Motor neuron (in vitro differentiated cells): ENCODE results near the gene LCN10. TPM values are rescaled to one million over a fixed set of nuclear protein-coding genes. Genes with fewer than 3 reads are reported as not detected.
A peak's percentile ranks its signal among the peaks of the same experiment; 100 is the strongest.
"Not testable (repeated sequence)": the region's sequence is repeated elsewhere in the genome, so short reads cannot be mapped to it uniquely, and the experiment has no call there.

Source experiments
- ATAC-seq, 8 experiments: fragments of 200-7000 bp; cut with Tn5 transposase; replicated peaks in 6 of 8; 2 replicates each; pipeline ENCODE4 v1.8.0; 2021; ENCODE audit warnings: mild to moderate bottlenecking in 8 of 8, moderate library complexity in 8 of 8
- H3K27ac ChIP-seq, 2 donors: fragments of 250-450 bp; sonication (Bioruptor Pico); 2 replicates each; pipeline ENCODE4 v1.9.0; 2021; ENCODE audit warnings: antibody characterized with exemption in 2 of 2, mild to moderate bottlenecking in 2 of 2, moderate library complexity in 1 of 2
- H3K4me1 ChIP-seq, 2 donors: fragments of 250-450 bp; sonication (Bioruptor Pico); replicated peaks in 1 of 2; 2 replicates each; pipeline ENCODE4 v1.6.1; 2021; ENCODE audit warnings: antibody characterized with exemption in 2 of 2, mild to moderate bottlenecking in 2 of 2, moderate library complexity in 1 of 2
- H3K4me3 ChIP-seq, 5 donors: fragments of 250-450 bp; sonication (Bioruptor Pico); 2 replicates each; pipeline ENCODE4 v1.9.0; 2021; ENCODE audit warnings: antibody characterized with exemption in 5 of 5, mild to moderate bottlenecking in 5 of 5, moderate library complexity in 4 of 5
- WGBS, 10 experiments: fragments of 450-650 bp; shearing (Covaris generic); methylation state at CpG; one replicate each; pipeline ENCODE4 v1.0.0; 2022; 5-methylcytosine and 5-hydroxymethylcytosine counted together
- in situ Hi-C, 9 experiments: fragments of 400-800 bp; cut with MboI; loops; one replicate each; pipeline ENCODE4 v1.15.0; 2021; ENCODE audit warnings: low sequenced_read_pairs in 9 of 9, low pct_unique_long_range_greater_than_20kb in 2 of 9; ENCODE audit not compliant: unreplicated experiment in 9 of 9
- total RNA-seq, 8 experiments: library from RNA; unstranded; fragments of 300-600 nt; gene quantifications; 2 replicates each; pipeline versions ENCODE4 v1.2.3 to v1.2.4, GENCODE V29; 2022

The LCN10 gene
- total RNA-seq, 8 experiments from 2014 or later: 0.05 to 1.7 (median 0.38) TPM

- H3K4me3 ChIP-seq, in situ Hi-C loops, H3K27ac ChIP-seq: not testable (repeated sequence)
- ATAC-seq: peak in 3 of 8 experiments; percentile 18 to 42 (median 18)
- 30 to 81% (median 68%) methylated on average over 2 to 5 of the region's 18 CpGs; no CpG with 5 or more reads in 3 of the 10 experiments for WGBS, 10 experiments
- peaks cover 9 to 22% of the 10 kb centered on the region in 2 donors for H3K4me1 ChIP-seq
Observed at GRCh38 chr9:136766410-136767120, 23.8 kb upstream of the LCN10 start.

GRCh38 chr9:136765745-136766409 is 23.1 kb upstream of the LCN10 start:
- H3K4me1 ChIP-seq: peaks cover 12 to 27% of the 10 kb centered on the region in 2 donors
- in situ Hi-C loops, H3K27ac ChIP-seq, H3K4me3 ChIP-seq, ATAC-seq: not testable (repeated sequence)
- WGBS, 10 experiments: 50 to 100% (median 78%) methylated on average over 1 to 10 of the region's 14 CpGs; no CpG with 5 or more reads in 1 of the 10 experiments

DNA sequence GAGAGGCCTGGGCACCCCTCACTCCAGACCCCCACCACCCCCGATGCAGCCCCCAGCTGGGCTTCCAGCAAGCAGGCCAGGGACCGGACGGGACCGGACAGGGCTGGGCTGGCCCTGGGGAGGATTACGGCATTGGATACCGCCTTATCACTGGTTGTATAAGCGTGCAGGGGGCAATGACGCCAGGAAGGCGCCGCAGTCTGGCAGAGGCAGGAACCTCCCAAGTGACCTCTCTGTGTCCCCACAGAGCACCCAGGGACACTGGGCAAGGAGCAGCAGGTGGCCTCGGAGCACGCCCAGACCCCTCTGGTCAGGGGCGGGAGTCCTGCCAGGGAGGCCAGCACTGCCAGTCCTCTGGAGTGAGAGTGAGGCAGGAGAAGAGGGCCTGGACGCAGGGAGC is 22.3 kb upstream of the LCN10 start:
- Histone ChIP-seq H3K4me3 (no peak overlapping the region), H3K4me1 (peaks cover 12 to 27% of the 10 kb centered on the region in 2 donors), H3K27ac (no peak overlapping the region)
- 27 to 80% methylated on average over 2 to 3 of the region's 14 CpGs; no CpG with 5 or more reads in 8 of the 10 experiments for WGBS, 10 experiments
- in situ Hi-C loops: no loop called here
- no peak for ATAC-seq

- no peak for ATAC-seq
- Histone ChIP-seq H3K27ac (peak within 1 kb of the TSS in 1 of 2 donors; percentile 34), H3K4me3 (no peak within 1 kb of the TSS), H3K4me1 (peaks cover 12 to 27% of the 10 kb centered on the region in 2 donors)
- in situ Hi-C loops: no loop called here
- WGBS, 10 experiments: 80% methylated on average over 3 of the region's 14 CpGs; no CpG with 5 or more reads in 9 of the 10 experiments
Observed at GRCh38 chr9:136764301-136764891, 21.7 kb upstream of the LCN10 start, which contains the start of gene LCN15. Gene LCN15 (minus strand): TSS chr9:136764518. CDS start chr9:136764488, 30 bp downstream.

GRCh38 chr9:136763649-136764035 is 20.9 kb upstream of the LCN10 start:
- in situ Hi-C loops: no loop called here
- H3K4me1 ChIP-seq: peaks cover 12 to 27% of the 10 kb centered on the region in 2 donors
- 70% methylated on average over 2 of the region's 14 CpGs; no CpG with 5 or more reads in 9 of the 10 experiments for WGBS, 10 experiments
- peak overlapping the region in 1 of 2 donors; percentile 34 for H3K27ac ChIP-seq
- no peak overlapping the region for H3K4me3 ChIP-seq
- no peak for ATAC-seq

DNA sequence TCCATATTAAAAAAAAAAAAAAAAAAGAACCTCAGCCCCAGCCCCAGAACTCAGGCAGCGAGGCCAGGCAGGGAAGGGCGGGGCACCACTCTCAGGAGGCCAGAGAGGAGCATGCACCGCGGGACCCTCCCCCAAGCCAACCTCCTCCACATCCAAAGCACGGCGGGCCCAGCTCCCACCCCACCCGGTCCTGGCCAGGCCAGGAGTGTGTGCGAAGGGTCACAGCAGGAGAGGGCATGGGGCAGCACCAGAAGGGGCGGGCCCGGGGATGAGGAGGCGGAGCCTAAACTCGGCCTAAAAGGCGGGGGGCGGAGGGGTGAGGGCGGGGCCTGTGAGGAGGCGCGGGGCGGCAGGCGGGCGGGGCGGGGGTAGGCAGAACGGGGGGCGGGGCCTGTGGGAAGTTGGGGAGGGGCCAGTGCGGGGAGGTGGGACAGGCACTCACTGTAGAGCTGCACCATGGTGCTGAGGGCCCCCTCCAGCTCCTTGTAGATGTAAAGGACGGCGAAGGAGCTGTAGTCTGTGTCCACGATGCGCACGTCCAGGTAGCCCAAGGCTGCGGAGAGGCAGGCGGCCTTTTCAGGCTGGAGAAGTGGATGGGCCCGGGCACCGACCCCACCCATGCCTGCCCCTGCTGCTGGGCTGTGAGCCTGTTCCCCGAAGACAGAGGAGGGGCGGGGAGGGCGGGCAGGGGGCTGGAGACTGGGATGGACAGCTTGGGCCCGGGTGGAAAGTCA is 20.3 kb upstream of the LCN10 start:
- peak; percentile 14 to 86 (median 70) for ATAC-seq
- in situ Hi-C loops: no loop called here
- H3K27ac ChIP-seq: peak overlapping the region in 1 of 2 donors; percentile 34
- H3K4me1 ChIP-seq: peaks cover 12 to 27% of the 10 kb centered on the region in 2 donors
- no peak overlapping the region for H3K4me3 ChIP-seq
- 0 to 60% (median 0%) methylated on average over 1 to 2 of the region's 37 CpGs; no CpG with 5 or more reads in 5 of the 10 experiments for whole genome bisulfite sequencing, 10 experiments

- ATAC-seq: no peak
- H3K4me1 ChIP-seq: peaks cover 12 to 27% of the 10 kb centered on the region in 2 donors
- no peak overlapping the region for H3K4me3 ChIP-seq
- in situ Hi-C loops: no loop called here
- peak overlapping the region in 1 of 2 donors; percentile 7 for H3K27ac ChIP-seq
- WGBS, 10 experiments: 0 to 100% (median 75%) methylated on average over 1 to 8 of the region's 17 CpGs; no CpG with 5 or more reads in 4 of the 10 experiments
Observed at GRCh38 chr9:136762221-136762691, 19.5 kb upstream of the LCN10 start.

DNA sequence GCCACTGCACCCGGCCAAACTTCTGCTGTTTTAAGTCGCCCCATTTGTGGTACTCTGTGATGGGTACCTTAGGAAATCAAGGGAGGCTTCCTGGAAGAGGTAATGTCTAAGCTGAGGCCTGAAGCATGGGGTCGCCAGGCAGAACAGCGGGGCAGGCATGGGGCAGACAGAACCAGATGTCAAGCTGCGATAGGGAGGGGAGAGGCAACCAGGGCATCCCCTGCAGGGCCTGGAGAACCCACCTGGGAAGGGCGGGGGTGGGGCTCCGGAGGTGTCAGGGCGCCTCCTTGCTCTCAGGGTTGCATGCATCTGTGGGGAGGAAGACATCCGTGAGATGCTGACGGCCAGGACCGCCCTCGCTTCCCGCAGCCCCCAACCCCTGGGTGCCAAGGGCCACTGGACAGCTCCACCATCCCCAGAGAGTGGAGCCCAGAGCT is 18.8 kb upstream of the LCN10 start:
- no peak overlapping the region for H3K27ac ChIP-seq
- in situ Hi-C loops: no loop called here
- H3K4me3 ChIP-seq: no peak overlapping the region
- no peak for ATAC-seq
- H3K4me1 ChIP-seq: peaks cover 7 to 27% of the 10 kb centered on the region in 2 donors
- WGBS, 10 experiments: 0 to 80% (median 56%) methylated on average over 1 to 2 of the region's 13 CpGs; no CpG with 5 or more reads in 6 of the 10 experiments

DNA sequence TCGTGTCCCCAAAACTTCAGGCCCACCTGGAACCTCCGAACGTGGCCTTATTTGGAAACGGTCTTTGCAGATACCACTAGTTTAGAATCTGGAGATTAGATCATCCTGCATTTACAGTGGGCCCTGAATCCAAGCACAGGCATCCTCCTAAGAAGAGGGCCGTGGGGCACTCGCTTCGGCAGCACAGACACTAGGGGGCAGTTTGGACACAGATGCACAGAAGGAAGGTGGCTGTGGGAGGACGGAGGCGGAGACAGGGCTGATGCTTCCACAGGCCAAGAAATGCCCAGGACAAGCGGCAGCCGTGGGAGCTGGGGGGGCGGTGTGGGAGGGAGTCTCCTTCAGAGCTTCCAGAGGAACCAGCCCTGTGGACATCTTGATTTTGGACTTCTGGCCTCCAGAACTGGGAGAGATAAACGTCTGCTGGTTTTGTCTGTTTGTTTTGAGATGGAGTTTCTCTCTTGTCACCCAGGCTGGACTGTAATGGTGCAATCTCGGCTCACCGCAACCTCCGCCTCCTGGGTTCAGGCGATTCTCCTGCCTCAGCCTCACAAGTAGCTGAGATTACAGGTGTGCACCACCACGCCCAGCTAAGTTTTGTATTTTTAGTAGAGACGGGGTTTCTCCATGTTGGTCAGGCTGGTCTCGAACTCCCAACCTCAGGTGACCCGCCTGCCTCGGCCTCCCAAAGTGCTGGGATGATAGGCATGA is 18.2 kb upstream of the LCN10 start:
- peak overlapping the region in 1 of 2 donors; percentile 19 for H3K27ac ChIP-seq
- H3K4me3 ChIP-seq, in situ Hi-C loops: not testable (repeated sequence)
- ATAC-seq: peak; percentile 51 to 83 (median 78)
- 11 to 100% (median 75%) methylated on average over 1 to 7 of the region's 22 CpGs; no CpG with 5 or more reads in 2 of the 10 experiments for WGBS, 10 experiments
- peaks cover 7 to 26% of the 10 kb centered on the region in 2 donors for H3K4me1 ChIP-seq

- WGBS, 10 experiments: 20 to 92% (median 50%) methylated on average over 1 to 8 of the region's 25 CpGs; no CpG with 5 or more reads in 6 of the 10 experiments
- H3K4me1 ChIP-seq: peaks cover 7 to 25% of the 10 kb centered on the region in 2 donors
- peak in 1 of 8 experiments; percentile 0 for ATAC-seq
- no peak overlapping the region for H3K4me3 ChIP-seq
- H3K27ac ChIP-seq: peak overlapping the region in 1 of 2 donors; percentile 19
- in situ Hi-C loops: no loop called here
Observed at GRCh38 chr9:136760424-136760823, 17.7 kb upstream of the LCN10 start.

GRCh38 chr9:136759436-136760325 is 16.9 kb upstream of the LCN10 start:
- in situ Hi-C loops: no loop called here
- Histone ChIP-seq H3K27ac (no peak overlapping the region), H3K4me1 (peaks cover 7 to 25% of the 10 kb centered on the region in 2 donors), H3K4me3 (no peak overlapping the region)
- WGBS, 10 experiments: 89 to 100% (median 92%) methylated on average over 2 to 5 of the region's 27 CpGs; no CpG with 5 or more reads in 5 of the 10 experiments
- ATAC-seq: no peak
